Activated naive CD8-positive, alpha-beta T cell (primary cell): ENCODE data around the gene FRMPD4.

ENCODE experiments used
- H3K27ac Mint-ChIP-seq: one replicate; pipeline ENCODE4 v1.8.0; 2021; ENCODE audit warnings: mixed read lengths
- H3K27me3 Mint-ChIP-seq: one replicate; pipeline ENCODE4 v1.8.0; 2021; ENCODE audit warnings: mixed read lengths
- H3K36me3 Mint-ChIP-seq: one replicate; pipeline ENCODE4 v1.8.0; 2021; ENCODE audit warnings: mixed read lengths
- H3K4me1 Mint-ChIP-seq: one replicate; pipeline ENCODE4 v1.8.0; 2021; ENCODE audit warnings: low read depth, mixed read lengths
- H3K4me3 Mint-ChIP-seq: one replicate; pipeline ENCODE4 v1.8.0; 2021; ENCODE audit warnings: mild to moderate bottlenecking, mixed read lengths
- H3K9me3 Mint-ChIP-seq: one replicate; pipeline ENCODE4 v1.8.0; 2021; ENCODE audit warnings: low read depth, mixed read lengths

The FRMPD4 gene

GRCh38 chrX:12138361-12139313 is at the start of gene FRMPD4:
FRMPD4 (plus strand) TSS chrX:12138473; CDS start chrX:12138972, 499 bp downstream.
- H3K27me3 Mint-ChIP-seq, result peaks cover 3% of the 10 kb centered on the region

GRCh38 chrX:12089740-12090139 is 48.5 kb upstream of the FRMPD4 start:
- Mint-ChIP-seq H3K4me1 (no peaks in the 10 kb centered on the region), H3K27ac (no peak overlapping the region), H3K9me3 (no peaks in the 10 kb centered on the region), H3K4me3 (no peak overlapping the region), H3K36me3 (no peaks in the 10 kb centered on the region), H3K27me3 (peaks cover under 1% of the 10 kb centered on the region)

More at GRCh38 chrX:12138361-12139313, at the start of gene FRMPD4:
- no peak within 1 kb of the TSS for H3K27ac Mint-ChIP-seq
- H3K4me3 Mint-ChIP-seq, result no peak within 1 kb of the TSS
- H3K4me1 Mint-ChIP-seq, result no peaks in the 10 kb centered on the region
- H3K36me3 Mint-ChIP-seq, result no peaks in the 10 kb centered on the region
- no peaks in the 10 kb centered on the region for H3K9me3 Mint-ChIP-seq

GRCh38 chrX:12113321-12113720 is 25.0 kb upstream of the FRMPD4 start:
- H3K4me1 Mint-ChIP-seq, result no peaks in the 10 kb centered on the region
- H3K9me3 Mint-ChIP-seq, result no peaks in the 10 kb centered on the region
- H3K27me3 Mint-ChIP-seq, result no peaks in the 10 kb centered on the region
- no peak overlapping the region for H3K27ac Mint-ChIP-seq
- no peak overlapping the region for H3K4me3 Mint-ChIP-seq
- no peaks in the 10 kb centered on the region for H3K36me3 Mint-ChIP-seq

GRCh38 chrX:12115377-12115776 is 22.9 kb upstream of the FRMPD4 start:
- Mint-ChIP-seq H3K27ac (no peak overlapping the region), H3K4me3 (no peak overlapping the region), H3K9me3 (no peaks in the 10 kb centered on the region), H3K36me3 (no peaks in the 10 kb centered on the region), H3K4me1 (no peaks in the 10 kb centered on the region), H3K27me3 (no peaks in the 10 kb centered on the region)

GRCh38 chrX:12118134-12118533 is 20.1 kb upstream of the FRMPD4 start:
- Mint-ChIP-seq H3K9me3 (no peaks in the 10 kb centered on the region), H3K27me3 (no peaks in the 10 kb centered on the region), H3K4me3 (no peak overlapping the region), H3K27ac (no peak overlapping the region), H3K36me3 (no peaks in the 10 kb centered on the region), H3K4me1 (no peaks in the 10 kb centered on the region)

GRCh38 chrX:12128017-12128416 is 10.3 kb upstream of the FRMPD4 start:
- Mint-ChIP-seq H3K4me1 (no peaks in the 10 kb centered on the region), H3K36me3 (no peaks in the 10 kb centered on the region), H3K27ac (no peak overlapping the region), H3K4me3 (no peak overlapping the region), H3K9me3 (no peaks in the 10 kb centered on the region), H3K27me3 (no peaks in the 10 kb centered on the region)

GRCh38 chrX:12137951-12138360 is 317 bp upstream of the FRMPD4 start:
- Mint-ChIP-seq H3K9me3 (no peaks in the 10 kb centered on the region), H3K4me1 (no peaks in the 10 kb centered on the region), H3K36me3 (no peaks in the 10 kb centered on the region), H3K27ac (no peak overlapping the region), H3K27me3 (peaks cover 3% of the 10 kb centered on the region), H3K4me3 (no peak overlapping the region)

- no peaks in the 10 kb centered on the region for H3K9me3 Mint-ChIP-seq
- H3K27me3 Mint-ChIP-seq, result peaks cover 3% of the 10 kb centered on the region
These were observed 1.8 kb downstream of the FRMPD4 start for GRCh38 chrX:12139934-12140611.

GRCh38 chrX:12141511-12141910 is 3.2 kb downstream of the FRMPD4 start:
- Mint-ChIP-seq H3K36me3 (no peaks in the 10 kb centered on the region), H3K9me3 (no peaks in the 10 kb centered on the region), H3K4me3 (no peak overlapping the region), H3K27me3 (peaks cover 2% of the 10 kb centered on the region), H3K27ac (no peak overlapping the region), H3K4me1 (no peaks in the 10 kb centered on the region)

More at GRCh38 chrX:12139934-12140611, 1.8 kb downstream of the FRMPD4 start:
- Mint-ChIP-seq H3K27ac (no peak overlapping the region), H3K4me3 (no peak overlapping the region), H3K36me3 (no peaks in the 10 kb centered on the region), H3K4me1 (no peaks in the 10 kb centered on the region)

- Mint-ChIP-seq H3K9me3 (no peaks in the 10 kb centered on the region), H3K27ac (no peak overlapping the region), H3K27me3 (no peaks in the 10 kb centered on the region), H3K4me3 (no peak overlapping the region), H3K36me3 (no peaks in the 10 kb centered on the region), H3K4me1 (no peaks in the 10 kb centered on the region)
These were observed 4.4 kb downstream of the FRMPD4 start for GRCh38 chrX:12142661-12143060.

GRCh38 chrX:12145402-12145801 is 7.1 kb downstream of the FRMPD4 start:
- H3K36me3 Mint-ChIP-seq, result no peaks in the 10 kb centered on the region
- H3K9me3 Mint-ChIP-seq, result no peaks in the 10 kb centered on the region
- no peaks in the 10 kb centered on the region for H3K27me3 Mint-ChIP-seq
- no peak overlapping the region for H3K27ac Mint-ChIP-seq
- H3K4me1 Mint-ChIP-seq, result no peaks in the 10 kb centered on the region
- no peak overlapping the region for H3K4me3 Mint-ChIP-seq

GRCh38 chrX:12149670-12150407 is 11.6 kb downstream of the FRMPD4 start:
- Mint-ChIP-seq H3K27me3 (no peaks in the 10 kb centered on the region), H3K27ac (no peak overlapping the region), H3K9me3 (no peaks in the 10 kb centered on the region), H3K4me3 (no peak overlapping the region), H3K4me1 (no peaks in the 10 kb centered on the region), H3K36me3 (no peaks in the 10 kb centered on the region)

GRCh38 chrX:12153317-12153716 is 15.0 kb downstream of the FRMPD4 start:
- Mint-ChIP-seq H3K27me3 (no peaks in the 10 kb centered on the region), H3K4me3 (no peak overlapping the region), H3K9me3 (no peaks in the 10 kb centered on the region), H3K36me3 (no peaks in the 10 kb centered on the region), H3K27ac (no peak overlapping the region), H3K4me1 (no peaks in the 10 kb centered on the region)

- Mint-ChIP-seq H3K27ac (no peak overlapping the region), H3K9me3 (no peaks in the 10 kb centered on the region), H3K4me1 (no peaks in the 10 kb centered on the region), H3K36me3 (no peaks in the 10 kb centered on the region), H3K27me3 (no peaks in the 10 kb centered on the region), H3K4me3 (no peak overlapping the region)
These were observed 15.5 kb downstream of the FRMPD4 start for GRCh38 chrX:12153741-12154140.

- Mint-ChIP-seq H3K9me3 (no peaks in the 10 kb centered on the region), H3K27ac (no peak overlapping the region), H3K4me1 (no peaks in the 10 kb centered on the region), H3K4me3 (no peak overlapping the region), H3K36me3 (no peaks in the 10 kb centered on the region), H3K27me3 (no peaks in the 10 kb centered on the region)
These were observed 21.5 kb downstream of the FRMPD4 start for GRCh38 chrX:12159799-12160198.
